ENCODE results near the gene C1QL3.

Gene C1QL3

GRCh38 chr10:16527452-16527851, 5.8 kb upstream of the C1QL3 start:
- Histone ChIP-seq H3K36me3 (replicated peaks in 1 of 2; ENCODE audit: control insufficient read depth in 2 of 2, insufficient read depth in 2 of 2, low read length in 2 of 2) (no peaks in the 10 kb centered on the region), H3K9ac (ENCODE audit: low read depth, low read length, poor library complexity) (no peak overlapping the region), H2BK120ac (ENCODE audit: low read depth, low read length) (no peak overlapping the region), H2BK12ac (ENCODE audit: low read length) (no peak overlapping the region), H3K14ac (ENCODE audit: low read length) (no peak overlapping the region), H3K79me1 (ENCODE audit: low read depth, low read length) (no peaks in the 10 kb centered on the region), H2AK5ac (ENCODE audit: low read depth, low read length) (no peak overlapping the region), H2BK15ac (ENCODE audit: low read length) (no peak overlapping the region), H3K23ac (ENCODE audit: low read depth, low read length, poor library complexity) (no peak overlapping the region), H2BK5ac (ENCODE audit: low read length) (no peak overlapping the region), H3K9me3 (replicated peaks in 1 of 2; ENCODE audit: control insufficient read depth in 2 of 2, insufficient read depth in 1 of 2, low read depth in 1 of 2, low read length in 2 of 2) (no peaks in the 10 kb centered on the region), H3K4ac (ENCODE audit: low read length) (no peak overlapping the region), H3K27me3 (ENCODE audit: control insufficient read depth in 3 of 3, insufficient read depth in 3 of 3, low read depth in 1 of 3, low read length in 3 of 3) (peaks cover 0 to 77% (median 3%) of the 10 kb centered on the region in 3 experiments), H3K4me3 (ENCODE audit: low read length in 2 of 2) (no peak overlapping the region), H2AFZ (ENCODE audit: low read length) (no peak overlapping the region), H3K4me1 (ENCODE audit: control insufficient read depth in 2 of 2, insufficient read depth in 1 of 2, low read depth in 1 of 2, low read length in 2 of 2) (peaks cover 0 to 7% of the 10 kb centered on the region in 2 donors), H3K27ac (replicated peaks; ENCODE audit: low read length) (no peak overlapping the region), H3K18ac (ENCODE audit: low read length) (no peak overlapping the region), H3K4me2 (ENCODE audit: insufficient read depth, low read length, poor library complexity, severe bottlenecking) (no peak overlapping the region), H4K91ac (ENCODE audit: low read depth, low read length, poor library complexity) (no peak overlapping the region), H4K8ac (ENCODE audit: low read depth, low read length) (no peak overlapping the region)
- no CpG with 5 or more reads among the region's 4 CpGs for WGBS, 2 donors (ENCODE audit: extremely low coverage in 2 of 2, insufficient read length in 2 of 2, insufficient replicate concordance in 1 of 2)
- DNase-seq (ENCODE audit: low spot score) = no peak

GRCh38 chr10:16520900-16521299, 779 bp downstream of the C1QL3 start:
- WGBS, 2 donors (ENCODE audit: extremely low coverage in 2 of 2, insufficient read length in 2 of 2, insufficient replicate concordance in 1 of 2) = no CpG with 5 or more reads among the region's 39 CpGs
- no peak overlapping the region for H3K27ac ChIP-seq (replicated peaks; ENCODE audit: low read length)
- no peak for DNase-seq (ENCODE audit: low spot score)
- no peak overlapping the region for H3K23ac ChIP-seq (ENCODE audit: low read depth, low read length, poor library complexity)
- H2AFZ ChIP-seq (ENCODE audit: low read length) = peak overlapping the region; percentile 88
- peak overlapping the region; percentile 14 to 76 for H3K4me3 ChIP-seq (ENCODE audit: low read length in 2 of 2)
- H3K9ac ChIP-seq (ENCODE audit: low read depth, low read length, poor library complexity) = no peak overlapping the region
- H2BK12ac ChIP-seq (ENCODE audit: low read length) = no peak overlapping the region
- no peak overlapping the region for H2BK120ac ChIP-seq (ENCODE audit: low read depth, low read length)
- no peak overlapping the region for H3K4ac ChIP-seq (ENCODE audit: low read length)
- H2BK5ac ChIP-seq (ENCODE audit: low read length) = no peak overlapping the region
- H3K14ac ChIP-seq (ENCODE audit: low read length) = no peak overlapping the region
- H3K27me3 ChIP-seq (ENCODE audit: control insufficient read depth in 3 of 3, insufficient read depth in 3 of 3, low read depth in 1 of 3, low read length in 3 of 3) = peaks cover 14 to 93% (median 37%) of the 10 kb centered on the region in 3 experiments
- no peak overlapping the region for H2AK5ac ChIP-seq (ENCODE audit: low read depth, low read length)
- H3K9me3 ChIP-seq (replicated peaks in 1 of 2; ENCODE audit: control insufficient read depth in 2 of 2, insufficient read depth in 1 of 2, low read depth in 1 of 2, low read length in 2 of 2) = no peaks in the 10 kb centered on the region
- no peak overlapping the region for H4K91ac ChIP-seq (ENCODE audit: low read depth, low read length, poor library complexity)
- no peaks in the 10 kb centered on the region for H3K79me1 ChIP-seq (ENCODE audit: low read depth, low read length)
- H3K18ac ChIP-seq (ENCODE audit: low read length) = peak overlapping the region; percentile 81
- no peaks in the 10 kb centered on the region for H3K36me3 ChIP-seq (replicated peaks in 1 of 2; ENCODE audit: control insufficient read depth in 2 of 2, insufficient read depth in 2 of 2, low read length in 2 of 2)
- H3K4me1 ChIP-seq (ENCODE audit: control insufficient read depth in 2 of 2, insufficient read depth in 1 of 2, low read depth in 1 of 2, low read length in 2 of 2) = peaks cover 0 to 13% of the 10 kb centered on the region in 2 donors
- H2BK15ac ChIP-seq (ENCODE audit: low read length) = no peak overlapping the region
- no peak overlapping the region for H4K8ac ChIP-seq (ENCODE audit: low read depth, low read length)
- H3K4me2 ChIP-seq (ENCODE audit: insufficient read depth, low read length, poor library complexity, severe bottlenecking) = peak overlapping the region; percentile 86

GRCh38 chr10:16519908-16520861, 1.5 kb downstream of the C1QL3 start:
- Histone ChIP-seq H3K4me1 (ENCODE audit: control insufficient read depth in 2 of 2, insufficient read depth in 1 of 2, low read depth in 1 of 2, low read length in 2 of 2) (peaks cover 0 to 13% of the 10 kb centered on the region in 2 donors), H3K18ac (ENCODE audit: low read length) (peak overlapping the region; percentile 70), H3K4ac (ENCODE audit: low read length) (no peak overlapping the region), H3K4me3 (ENCODE audit: low read length in 2 of 2) (peak overlapping the region in 1 of 2 donors; percentile 76), H3K36me3 (replicated peaks in 1 of 2; ENCODE audit: control insufficient read depth in 2 of 2, insufficient read depth in 2 of 2, low read length in 2 of 2) (no peaks in the 10 kb centered on the region), H3K4me2 (ENCODE audit: insufficient read depth, low read length, poor library complexity, severe bottlenecking) (peak overlapping the region; percentile 86), H4K8ac (ENCODE audit: low read depth, low read length) (no peak overlapping the region), H2BK5ac (ENCODE audit: low read length) (no peak overlapping the region), H4K91ac (ENCODE audit: low read depth, low read length, poor library complexity) (no peak overlapping the region), H3K9ac (ENCODE audit: low read depth, low read length, poor library complexity) (no peak overlapping the region), H2BK120ac (ENCODE audit: low read depth, low read length) (no peak overlapping the region), H3K9me3 (replicated peaks in 1 of 2; ENCODE audit: control insufficient read depth in 2 of 2, insufficient read depth in 1 of 2, low read depth in 1 of 2, low read length in 2 of 2) (no peaks in the 10 kb centered on the region), H2BK15ac (ENCODE audit: low read length) (no peak overlapping the region), H3K27me3 (ENCODE audit: control insufficient read depth in 3 of 3, insufficient read depth in 3 of 3, low read depth in 1 of 3, low read length in 3 of 3) (peaks cover 14 to 86% (median 37%) of the 10 kb centered on the region in 3 experiments), H2BK12ac (ENCODE audit: low read length) (no peak overlapping the region), H3K27ac (replicated peaks; ENCODE audit: low read length) (no peak overlapping the region), H2AFZ (ENCODE audit: low read length) (peak overlapping the region; percentile 88), H3K79me1 (ENCODE audit: low read depth, low read length) (no peaks in the 10 kb centered on the region), H3K14ac (ENCODE audit: low read length) (no peak overlapping the region), H2AK5ac (ENCODE audit: low read depth, low read length) (no peak overlapping the region), H3K23ac (ENCODE audit: low read depth, low read length, poor library complexity) (peak overlapping the region; percentile 6)
- WGBS, 2 donors (ENCODE audit: extremely low coverage in 2 of 2, insufficient read length in 2 of 2, insufficient replicate concordance in 1 of 2) = no CpG with 5 or more reads among the region's 104 CpGs
- no peak for DNase-seq (ENCODE audit: low spot score)

- no peak overlapping the region for H2BK5ac ChIP-seq (ENCODE audit: low read length)
- DNase-seq (ENCODE audit: low spot score) = no peak
- WGBS, 2 donors (ENCODE audit: extremely low coverage in 2 of 2, insufficient read length in 2 of 2, insufficient replicate concordance in 1 of 2) = no CpG with 5 or more reads among the region's 31 CpGs
Observed at GRCh38 chr10:16519250-16519907, 2.3 kb downstream of the C1QL3 start.

More at GRCh38 chr10:16519250-16519907, 2.3 kb downstream of the C1QL3 start:
- Histone ChIP-seq H4K8ac (ENCODE audit: low read depth, low read length) (no peak overlapping the region), H2BK12ac (ENCODE audit: low read length) (no peak overlapping the region), H3K9ac (ENCODE audit: low read depth, low read length, poor library complexity) (no peak overlapping the region), H3K18ac (ENCODE audit: low read length) (peak overlapping the region; percentile 42), H3K4me2 (ENCODE audit: insufficient read depth, low read length, poor library complexity, severe bottlenecking) (peak overlapping the region; percentile 86), H2AK5ac (ENCODE audit: low read depth, low read length) (no peak overlapping the region), H3K27ac (replicated peaks; ENCODE audit: low read length) (no peak overlapping the region), H3K27me3 (ENCODE audit: control insufficient read depth in 3 of 3, insufficient read depth in 3 of 3, low read depth in 1 of 3, low read length in 3 of 3) (peaks cover 14 to 83% (median 37%) of the 10 kb centered on the region in 3 experiments), H2BK15ac (ENCODE audit: low read length) (no peak overlapping the region), H2BK120ac (ENCODE audit: low read depth, low read length) (no peak overlapping the region), H3K4me1 (ENCODE audit: control insufficient read depth in 2 of 2, insufficient read depth in 1 of 2, low read depth in 1 of 2, low read length in 2 of 2) (peaks cover 0 to 13% of the 10 kb centered on the region in 2 donors), H3K79me1 (ENCODE audit: low read depth, low read length) (no peaks in the 10 kb centered on the region), H2AFZ (ENCODE audit: low read length) (no peak overlapping the region), H3K36me3 (replicated peaks in 1 of 2; ENCODE audit: control insufficient read depth in 2 of 2, insufficient read depth in 2 of 2, low read length in 2 of 2) (no peaks in the 10 kb centered on the region), H4K91ac (ENCODE audit: low read depth, low read length, poor library complexity) (no peak overlapping the region), H3K9me3 (replicated peaks in 1 of 2; ENCODE audit: control insufficient read depth in 2 of 2, insufficient read depth in 1 of 2, low read depth in 1 of 2, low read length in 2 of 2) (no peaks in the 10 kb centered on the region), H3K4ac (ENCODE audit: low read length) (no peak overlapping the region), H3K14ac (ENCODE audit: low read length) (no peak overlapping the region), H3K23ac (ENCODE audit: low read depth, low read length, poor library complexity) (no peak overlapping the region), H3K4me3 (ENCODE audit: low read length in 2 of 2) (peak overlapping the region in 1 of 2 donors; percentile 73)
